ENCODE measurements around the gene ST8SIA1. TPM values are rescaled to one million over a fixed set of nuclear protein-coding genes. Genes with fewer than 3 reads are reported as not detected.

Gene ST8SIA1
- total RNA-seq, 1 donor: 2.6 TPM

DNA sequence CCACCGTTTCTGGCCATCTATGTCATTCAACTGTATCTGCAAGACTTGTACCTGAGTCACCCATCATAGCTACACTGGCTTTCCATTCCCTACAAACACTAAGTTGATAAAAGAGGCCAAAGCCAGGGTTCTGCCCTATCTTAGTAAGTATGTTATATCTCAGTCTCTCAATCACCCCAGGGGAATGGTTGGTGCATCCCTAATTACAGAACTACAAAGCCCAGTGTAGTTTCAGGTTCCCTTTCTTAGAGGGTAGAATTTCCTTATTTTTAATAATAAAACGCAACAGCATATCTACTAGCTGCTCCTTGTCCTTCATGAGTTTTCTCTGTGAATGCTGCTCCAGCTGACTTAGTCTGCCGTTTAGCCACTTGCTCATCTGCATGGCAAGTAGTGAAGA is 57.6 kb downstream of the ST8SIA1 start:
- no peak overlapping the region for H3K4me3 ChIP-seq (ENCODE audit: low read length)
- peaks cover 2% of the 10 kb centered on the region for H3K27me3 ChIP-seq (ENCODE audit: insufficient read depth, low read length)
- no peaks in the 10 kb centered on the region for H3K9me3 ChIP-seq (ENCODE audit: low read depth, low read length)
- no peaks in the 10 kb centered on the region for H3K4me1 ChIP-seq (ENCODE audit: insufficient read depth, low read length)

DNA sequence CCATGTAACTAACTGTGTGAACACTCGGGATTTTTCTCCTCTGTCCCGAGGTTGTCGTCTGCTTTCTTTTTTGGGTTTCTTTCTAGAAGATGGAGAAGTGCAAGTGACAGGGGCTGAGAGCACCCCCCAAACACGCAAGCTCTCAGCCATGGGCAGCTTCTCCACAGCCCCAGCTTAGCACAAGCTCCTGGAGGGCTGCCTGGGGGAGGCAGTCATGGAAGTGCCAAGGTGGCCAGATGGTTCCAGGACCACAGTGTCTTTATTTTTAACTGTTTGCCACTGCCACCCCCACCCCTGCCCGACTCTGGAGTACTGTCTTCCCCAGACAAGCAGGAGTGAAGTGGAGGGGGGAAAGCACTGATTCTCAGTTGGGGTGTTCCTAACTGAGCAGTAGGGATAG is 58.2 kb downstream of the ST8SIA1 start:
- H3K4me3 ChIP-seq (ENCODE audit: low read length): no peak overlapping the region
- H3K27me3 ChIP-seq (ENCODE audit: insufficient read depth, low read length): peaks cover 2% of the 10 kb centered on the region
- no peaks in the 10 kb centered on the region for H3K4me1 ChIP-seq (ENCODE audit: insufficient read depth, low read length)
- H3K9me3 ChIP-seq (ENCODE audit: low read depth, low read length): no peaks in the 10 kb centered on the region

DNA sequence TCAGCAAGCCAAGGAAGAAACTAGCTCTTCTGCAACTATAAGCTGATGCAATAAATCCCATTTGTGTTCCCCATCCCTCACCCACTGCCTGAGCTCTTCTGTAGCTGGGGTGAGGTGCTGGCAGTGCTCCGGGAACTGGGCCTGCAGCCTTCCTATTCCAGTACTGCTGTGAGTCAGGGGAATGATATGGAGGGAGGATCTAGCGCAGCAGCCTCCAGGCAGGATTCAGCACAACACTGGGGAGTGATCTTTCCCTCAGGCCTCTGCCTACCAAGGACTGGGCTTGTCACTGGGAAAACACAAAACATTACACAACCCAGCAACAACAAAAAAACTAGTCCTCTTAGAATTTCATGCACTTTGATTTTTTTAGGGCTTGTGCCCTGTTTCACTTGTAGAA is 58.7 kb downstream of the ST8SIA1 start:
- no peak overlapping the region for H3K4me3 ChIP-seq (ENCODE audit: low read length)
- no peaks in the 10 kb centered on the region for H3K9me3 ChIP-seq (ENCODE audit: low read depth, low read length)
- peaks cover 2% of the 10 kb centered on the region for H3K27me3 ChIP-seq (ENCODE audit: insufficient read depth, low read length)
- H3K4me1 ChIP-seq (ENCODE audit: insufficient read depth, low read length): no peaks in the 10 kb centered on the region

DNA sequence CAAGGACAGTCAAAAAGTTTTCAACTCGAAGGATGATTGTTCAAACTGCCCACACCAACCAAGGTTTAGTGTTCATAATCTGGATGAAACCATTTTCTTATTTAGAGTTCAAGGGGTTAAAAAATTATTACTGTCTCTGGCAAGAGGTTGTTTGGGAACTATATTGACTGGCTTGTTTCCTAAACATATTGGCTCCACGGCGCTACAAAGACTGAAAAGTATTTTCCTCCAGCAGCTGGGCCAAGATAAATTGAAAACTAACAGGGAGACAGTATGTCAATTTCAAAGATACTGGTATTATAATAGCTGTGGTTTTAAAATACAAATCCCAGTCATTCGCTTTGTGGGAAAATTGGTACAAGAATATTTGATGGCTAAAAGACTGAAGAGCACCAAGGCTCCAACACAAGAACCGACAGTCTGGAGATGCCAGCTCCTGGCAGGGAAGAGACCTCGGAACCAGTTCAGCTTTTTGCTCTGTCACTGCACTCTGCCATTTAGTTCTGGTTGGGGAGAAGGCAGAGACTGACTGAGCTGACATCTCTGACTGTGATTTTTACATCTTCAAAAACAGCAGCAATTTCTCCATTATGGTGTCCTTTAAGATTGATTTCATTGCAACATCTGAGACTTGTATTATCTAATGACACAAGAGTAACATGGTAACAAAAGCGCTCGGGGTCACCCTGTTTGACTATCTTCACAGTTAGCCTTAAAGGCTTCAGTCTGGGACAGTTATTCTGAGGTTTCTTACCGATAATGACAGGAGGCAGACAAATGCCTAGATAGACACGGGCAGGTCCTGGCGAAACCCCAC is 62.0 kb downstream of the ST8SIA1 start:
- no peaks in the 10 kb centered on the region for H3K4me1 ChIP-seq (ENCODE audit: insufficient read depth, low read length)
- H3K27me3 ChIP-seq (ENCODE audit: insufficient read depth, low read length): peaks cover 10% of the 10 kb centered on the region
- no peak overlapping the region for H3K4me3 ChIP-seq (ENCODE audit: low read length)
- H3K9me3 ChIP-seq (ENCODE audit: low read depth, low read length): no peaks in the 10 kb centered on the region

DNA sequence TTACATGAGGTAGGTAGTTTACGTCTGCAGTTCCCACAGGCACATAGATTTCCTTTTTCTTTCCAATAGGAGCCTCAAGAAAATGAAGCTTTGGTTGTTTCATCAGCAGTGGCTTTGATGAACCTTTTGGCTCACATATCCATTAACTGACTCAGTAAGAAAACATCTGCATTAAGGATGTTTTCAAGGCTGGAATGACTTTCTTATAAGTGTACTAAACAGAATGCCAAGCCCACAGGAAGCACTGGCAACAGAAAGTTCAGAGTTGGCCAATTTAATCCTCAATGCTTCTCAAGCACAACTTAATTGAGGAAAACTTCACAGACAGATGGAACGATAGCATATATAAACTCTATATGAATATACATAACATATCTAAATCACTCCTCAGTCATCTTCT is 63.5 kb downstream of the ST8SIA1 start:
- Histone ChIP-seq H3K4me3 (ENCODE audit: low read length) (no peak overlapping the region), H3K27me3 (ENCODE audit: insufficient read depth, low read length) (peaks cover 10% of the 10 kb centered on the region), H3K4me1 (ENCODE audit: insufficient read depth, low read length) (no peaks in the 10 kb centered on the region), H3K9me3 (ENCODE audit: low read depth, low read length) (no peaks in the 10 kb centered on the region)

DNA sequence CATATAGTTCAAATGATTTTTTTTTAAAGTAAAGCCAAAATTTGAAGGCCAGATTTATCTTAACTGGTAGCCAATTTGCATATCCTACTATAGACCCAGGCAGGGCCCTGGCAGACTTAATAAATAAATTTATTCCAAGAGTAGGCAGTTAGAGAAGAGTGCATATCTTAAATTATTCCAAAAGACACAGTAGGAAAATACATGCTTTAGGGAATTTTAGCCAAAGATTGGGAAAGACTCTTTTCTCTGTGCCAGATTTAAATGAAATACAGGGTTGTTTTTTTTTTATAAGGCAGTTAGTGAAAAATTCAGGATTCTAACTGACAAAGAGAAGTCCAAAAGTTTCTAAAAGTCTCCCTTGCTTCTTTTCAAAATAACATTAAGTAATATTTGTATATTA is 65.5 kb downstream of the ST8SIA1 start:
- Histone ChIP-seq H3K4me1 (ENCODE audit: insufficient read depth, low read length) (no peaks in the 10 kb centered on the region), H3K27me3 (ENCODE audit: insufficient read depth, low read length) (peaks cover 8% of the 10 kb centered on the region), H3K4me3 (ENCODE audit: low read length) (no peak overlapping the region), H3K9me3 (ENCODE audit: low read depth, low read length) (no peaks in the 10 kb centered on the region)

DNA sequence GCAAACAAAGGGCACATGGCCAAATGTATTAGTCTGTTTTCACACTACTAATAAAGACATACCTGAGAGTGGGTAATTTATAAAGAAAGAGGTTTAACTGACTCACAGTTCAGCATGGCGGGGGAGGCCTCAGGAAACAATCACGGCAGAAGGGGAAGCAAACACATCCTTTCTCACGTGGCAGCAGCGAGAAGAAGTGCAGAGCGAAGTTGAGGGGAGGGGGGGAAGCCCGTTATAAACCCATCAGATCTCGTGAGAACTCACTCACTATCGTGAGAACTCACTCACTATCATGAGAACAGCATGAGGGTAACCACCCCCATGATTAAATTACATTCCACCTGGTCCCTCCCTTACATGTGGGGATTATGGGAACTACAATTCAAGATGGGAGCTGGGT is 66.1 kb downstream of the ST8SIA1 start:
- Histone ChIP-seq H3K4me1 (ENCODE audit: insufficient read depth, low read length) (no peaks in the 10 kb centered on the region), H3K27me3 (ENCODE audit: insufficient read depth, low read length) (peaks cover 8% of the 10 kb centered on the region), H3K9me3 (ENCODE audit: low read depth, low read length) (no peaks in the 10 kb centered on the region), H3K4me3 (ENCODE audit: low read length) (no peak overlapping the region)

DNA sequence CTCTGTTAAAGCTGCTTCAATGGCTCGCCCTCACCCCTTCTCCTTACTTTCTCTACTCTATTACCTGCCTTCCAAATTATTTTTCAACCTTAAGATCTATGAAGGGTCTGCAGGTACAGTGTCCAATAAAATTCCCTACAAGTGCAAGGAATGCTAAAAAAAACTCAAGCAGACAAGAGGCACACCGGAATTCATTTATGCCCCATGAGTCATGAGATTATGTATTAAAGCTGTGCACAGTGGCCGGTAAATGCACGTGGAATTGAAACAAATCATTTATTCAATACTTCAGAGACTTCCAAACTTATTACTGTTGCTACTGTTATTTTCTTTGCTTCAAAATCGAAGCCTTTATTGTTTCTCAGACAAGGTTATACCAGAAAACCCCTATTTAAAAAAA is 68.4 kb downstream of the ST8SIA1 start:
- Histone ChIP-seq H3K4me3 (ENCODE audit: low read length) (no peak overlapping the region), H3K4me1 (ENCODE audit: insufficient read depth, low read length) (no peaks in the 10 kb centered on the region), H3K27me3 (ENCODE audit: insufficient read depth, low read length) (peaks cover 8% of the 10 kb centered on the region), H3K9me3 (ENCODE audit: low read depth, low read length) (no peaks in the 10 kb centered on the region)

DNA sequence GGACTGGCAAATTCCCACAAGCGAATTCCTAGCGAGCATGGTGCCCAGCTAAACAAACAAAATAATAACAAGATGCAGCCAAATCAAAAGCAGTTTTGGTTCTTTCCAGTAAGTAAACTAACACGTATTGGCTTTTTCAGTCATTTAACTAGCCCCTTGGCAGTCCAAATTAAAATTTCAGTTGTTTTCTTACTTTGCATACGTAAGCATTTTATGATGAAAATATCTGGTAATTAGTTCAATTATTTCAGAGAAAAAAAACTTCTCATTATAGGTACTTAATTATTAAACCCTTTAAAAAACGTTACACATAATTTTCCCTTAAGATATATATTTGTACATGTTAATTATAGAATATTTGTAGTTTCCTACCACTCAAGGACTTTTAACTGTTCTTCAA is 70.1 kb downstream of the ST8SIA1 start:
- H3K4me1 ChIP-seq (ENCODE audit: insufficient read depth, low read length): no peaks in the 10 kb centered on the region
- H3K27me3 ChIP-seq (ENCODE audit: insufficient read depth, low read length): peaks cover 5% of the 10 kb centered on the region
- H3K9me3 ChIP-seq (ENCODE audit: low read depth, low read length): no peaks in the 10 kb centered on the region
- no peak overlapping the region for H3K4me3 ChIP-seq (ENCODE audit: low read length)

DNA sequence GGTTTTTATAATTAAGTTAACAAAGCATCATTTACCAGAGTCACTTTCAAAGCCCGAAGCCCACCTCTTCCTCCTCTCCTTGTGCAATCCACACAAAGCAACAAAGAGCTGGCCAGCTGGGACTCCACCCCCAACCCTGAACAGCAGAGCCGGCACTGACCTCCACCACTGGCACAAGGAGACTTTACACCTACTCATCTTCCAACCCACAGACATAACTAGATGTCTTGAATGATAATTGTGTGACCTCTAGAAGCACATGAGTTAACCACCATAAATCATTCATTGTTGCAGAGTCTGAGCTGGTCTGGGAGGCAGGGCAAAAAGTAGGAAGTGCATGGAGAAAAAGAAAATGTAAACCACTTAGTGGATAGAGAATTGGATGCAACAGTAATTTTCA is 72.2 kb downstream of the ST8SIA1 start:
- Histone ChIP-seq H3K9me3 (ENCODE audit: low read depth, low read length) (no peaks in the 10 kb centered on the region), H3K4me3 (ENCODE audit: low read length) (no peak overlapping the region), H3K27me3 (ENCODE audit: insufficient read depth, low read length) (no peaks in the 10 kb centered on the region), H3K4me1 (ENCODE audit: insufficient read depth, low read length) (no peaks in the 10 kb centered on the region)

DNA sequence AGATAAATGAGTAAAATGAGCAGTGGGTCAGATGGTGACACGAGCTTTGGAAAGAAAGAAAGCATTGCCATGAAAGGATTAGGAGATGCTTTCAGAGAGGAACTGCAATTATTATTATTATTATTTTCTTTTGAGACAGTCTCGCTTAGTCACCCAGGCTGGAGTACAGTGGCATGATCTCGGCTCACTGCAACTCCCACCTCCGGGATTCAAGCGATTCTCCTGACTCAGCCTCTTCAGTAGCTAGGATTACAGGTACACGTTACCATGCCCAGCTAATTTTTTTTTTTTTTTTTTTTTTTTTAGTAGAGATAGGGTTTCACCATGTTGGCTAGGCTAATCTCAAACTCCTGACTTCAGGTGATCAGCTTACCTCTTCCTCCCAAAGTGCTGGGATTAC is 77.4 kb downstream of the ST8SIA1 start:
- Histone ChIP-seq H3K27me3 (ENCODE audit: insufficient read depth, low read length) (peaks cover 4% of the 10 kb centered on the region), H3K4me1 (ENCODE audit: insufficient read depth, low read length) (no peaks in the 10 kb centered on the region), H3K9me3 (ENCODE audit: low read depth, low read length) (no peaks in the 10 kb centered on the region), H3K4me3 (ENCODE audit: low read length) (no peak overlapping the region)

DNA sequence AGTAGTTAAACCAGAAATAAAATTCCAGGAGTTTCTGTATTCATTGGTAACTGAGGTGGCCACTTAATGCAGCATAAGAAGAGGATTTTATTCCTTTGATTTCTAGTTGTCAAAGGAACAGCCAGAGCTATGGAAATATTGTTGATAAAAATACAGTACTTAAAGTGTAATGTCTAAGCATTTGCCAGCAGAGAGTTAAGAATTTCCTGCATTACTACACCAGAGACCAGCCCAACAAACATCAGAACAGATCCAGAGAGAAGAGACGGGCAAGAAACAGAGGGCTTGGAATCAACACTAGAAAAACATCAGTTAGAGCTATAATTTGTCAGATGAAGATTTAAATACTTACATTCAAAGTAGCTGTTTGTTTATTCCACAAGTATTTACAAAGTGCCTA is 77.9 kb downstream of the ST8SIA1 start:
- Histone ChIP-seq H3K9me3 (ENCODE audit: low read depth, low read length) (no peaks in the 10 kb centered on the region), H3K4me3 (ENCODE audit: low read length) (no peak overlapping the region), H3K27me3 (ENCODE audit: insufficient read depth, low read length) (peaks cover 4% of the 10 kb centered on the region), H3K4me1 (ENCODE audit: insufficient read depth, low read length) (no peaks in the 10 kb centered on the region)

DNA sequence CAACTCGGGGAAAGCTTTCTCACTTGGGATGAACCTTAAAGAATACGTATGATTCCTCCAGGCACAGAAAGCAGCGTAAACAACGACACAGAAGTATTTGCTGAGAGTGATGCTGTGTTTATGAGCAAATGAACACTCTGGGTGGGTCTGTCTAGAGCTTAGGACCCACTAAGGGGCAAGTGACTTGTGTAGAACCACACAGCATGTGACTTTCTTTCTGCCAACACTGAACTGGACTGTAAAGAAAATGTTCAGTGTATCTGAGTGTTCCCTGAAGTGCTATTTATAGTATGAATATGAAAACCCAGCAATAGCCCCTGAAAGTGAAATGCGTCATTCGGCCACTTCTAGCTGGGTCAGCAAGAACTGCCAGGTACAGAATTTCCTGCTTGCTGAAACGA is 78.5 kb downstream of the ST8SIA1 start:
- no peak overlapping the region for H3K4me3 ChIP-seq (ENCODE audit: low read length)
- no peaks in the 10 kb centered on the region for H3K9me3 ChIP-seq (ENCODE audit: low read depth, low read length)
- H3K4me1 ChIP-seq (ENCODE audit: insufficient read depth, low read length): no peaks in the 10 kb centered on the region
- H3K27me3 ChIP-seq (ENCODE audit: insufficient read depth, low read length): peaks cover 4% of the 10 kb centered on the region

DNA sequence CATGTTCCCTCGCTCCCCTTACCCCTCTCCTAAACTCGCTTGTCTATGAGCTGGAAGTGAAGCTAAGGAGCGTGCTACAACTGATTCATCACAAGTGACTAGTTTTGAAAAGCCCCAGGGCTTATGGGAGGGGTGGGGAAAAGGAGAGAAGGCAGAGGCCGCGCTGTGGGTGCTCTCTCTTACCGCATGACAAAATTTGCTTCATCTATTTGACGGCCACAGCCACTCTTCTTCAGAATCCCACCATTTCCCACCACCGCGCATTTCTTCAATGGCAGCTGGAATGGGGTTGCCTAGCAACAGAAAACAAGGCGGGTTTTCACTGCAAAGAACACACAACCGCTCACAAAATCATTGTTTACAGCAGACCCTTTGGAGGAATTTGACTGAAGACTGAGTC is 79.4 kb downstream of the ST8SIA1 start:
- Histone ChIP-seq H3K9me3 (ENCODE audit: low read depth, low read length) (no peaks in the 10 kb centered on the region), H3K4me3 (ENCODE audit: low read length) (no peak overlapping the region), H3K27me3 (ENCODE audit: insufficient read depth, low read length) (peaks cover 4% of the 10 kb centered on the region), H3K4me1 (ENCODE audit: insufficient read depth, low read length) (no peaks in the 10 kb centered on the region)

DNA sequence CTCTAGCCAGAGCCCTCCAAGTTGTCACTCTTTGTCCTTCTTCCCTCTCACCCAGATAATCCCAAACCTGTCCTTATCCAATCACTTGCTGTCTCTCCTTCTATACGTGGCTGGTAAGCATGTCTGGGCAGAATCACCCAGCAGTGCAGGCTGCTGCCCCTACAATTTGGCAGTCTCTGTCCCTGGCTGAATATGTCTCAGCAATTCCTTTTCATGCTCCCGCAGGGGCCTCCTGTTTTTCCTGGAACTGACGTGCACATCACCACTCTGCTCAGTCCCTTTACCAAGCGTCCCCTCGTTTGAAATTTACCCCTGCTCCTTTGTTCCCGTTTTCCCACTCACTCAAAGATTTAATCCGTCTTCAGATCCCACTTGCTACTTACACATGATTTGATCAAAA is 80.0 kb downstream of the ST8SIA1 start:
- Histone ChIP-seq H3K4me3 (ENCODE audit: low read length) (no peak overlapping the region), H3K4me1 (ENCODE audit: insufficient read depth, low read length) (no peaks in the 10 kb centered on the region), H3K27me3 (ENCODE audit: insufficient read depth, low read length) (peaks cover 5% of the 10 kb centered on the region), H3K9me3 (ENCODE audit: low read depth, low read length) (no peaks in the 10 kb centered on the region)

DNA sequence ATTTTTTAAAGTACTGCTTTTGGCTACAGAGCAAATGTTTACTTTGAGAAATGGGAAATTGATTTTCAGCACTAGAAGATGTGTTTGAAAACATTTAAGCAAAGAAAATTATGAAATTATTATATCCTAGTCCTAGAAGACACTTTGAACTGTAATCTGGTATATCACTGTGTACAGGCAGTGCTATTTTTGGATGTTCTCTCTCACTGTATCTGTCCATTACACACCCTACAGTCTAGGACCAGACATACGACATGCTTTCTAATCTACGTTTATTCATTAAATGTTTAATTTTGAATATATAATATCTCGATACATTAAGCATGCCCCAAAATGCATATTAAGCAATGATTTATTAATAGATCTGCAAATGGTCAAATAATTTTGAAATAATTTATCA is 82.5 kb downstream of the ST8SIA1 start:
- no peaks in the 10 kb centered on the region for H3K9me3 ChIP-seq (ENCODE audit: low read depth, low read length)
- H3K4me1 ChIP-seq (ENCODE audit: insufficient read depth, low read length): no peaks in the 10 kb centered on the region
- H3K4me3 ChIP-seq (ENCODE audit: low read length): no peak overlapping the region
- H3K27me3 ChIP-seq (ENCODE audit: insufficient read depth, low read length): peaks cover 6% of the 10 kb centered on the region

Measured in mononuclear cell (primary cell).